ENCODE data around the gene KLHL28. TPM values are rescaled to one million over a fixed set of nuclear protein-coding genes. Genes with fewer than 3 reads are reported as not detected.
A peak's percentile ranks its signal among the peaks of the same experiment; 100 is the strongest.

KLHL28 gene
- total RNA-seq: 12.2 TPM
- long read RNA-seq, full-length matches to known transcripts: 6 of 12 reads
- long read RNA-seq, partial matches to known transcripts: 5 of 12 reads
- long read RNA-seq, other reads (novel, unspliced or antisense): 1 of 12 reads

GRCh38 chr14:44961554-44962333, at the start of gene KLHL28, which contains the start of gene TOGARAM1:
Gene KLHL28 (minus strand): TSS chr14:44961947. CDS start chr14:44945928, 16,019 bp downstream.
Gene TOGARAM1 (plus strand): TSS chr14:44962190. CDS start chr14:44962422, 232 bp downstream.
- peak; percentile 95 for ATAC-seq (ENCODE audit: poor library complexity)
- intact Hi-C loops (cut with DNase I): loop anchor here (10.0 kb wide), 1 partner anchor 173 kb away; the partner anchor contains the start of genes FANCM and FKBP3
- DNase-seq: peak; percentile 96

GRCh38 chr14:45003924-45004323, 42.2 kb upstream of the KLHL28 start:
- ATAC-seq (ENCODE audit: poor library complexity): no peak
- intact Hi-C loops (cut with DNase I): no loop called here
- no peak for DNase-seq

- DNase-seq (no peak), ATAC-seq (ENCODE audit: poor library complexity) (no peak)
- intact Hi-C loops (cut with DNase I): no loop called here
Observed at GRCh38 chr14:44995770-44996294, 34.1 kb upstream of the KLHL28 start.

GRCh38 chr14:44995196-44995595, 33.4 kb upstream of the KLHL28 start:
- ATAC-seq (ENCODE audit: poor library complexity): peak; percentile 46
- no peak for DNase-seq
- intact Hi-C loops (cut with DNase I): no loop called here

GRCh38 chr14:44990533-44990932, 28.8 kb upstream of the KLHL28 start:
- ATAC-seq (ENCODE audit: poor library complexity) (no peak), DNase-seq (no peak)
- intact Hi-C loops (cut with DNase I): no loop called here

GRCh38 chr14:44989497-44990440, 28.0 kb upstream of the KLHL28 start:
- intact Hi-C loops (cut with DNase I): no loop called here
- peak; percentile 55 for ATAC-seq (ENCODE audit: poor library complexity)
- DNase-seq: no peak

- DNase-seq: no peak
- intact Hi-C loops (cut with DNase I): no loop called here
- peak; percentile 71 for ATAC-seq (ENCODE audit: poor library complexity)
Observed at GRCh38 chr14:44988694-44989093, 26.9 kb upstream of the KLHL28 start.

- ATAC-seq (ENCODE audit: poor library complexity) (no peak), DNase-seq (no peak)
- intact Hi-C loops (cut with DNase I): no loop called here
Observed at GRCh38 chr14:44982594-44982993, 20.8 kb upstream of the KLHL28 start.

- ATAC-seq (ENCODE audit: poor library complexity) (no peak), DNase-seq (no peak)
- intact Hi-C loops (cut with DNase I): no loop called here
Observed at GRCh38 chr14:44981198-44981597, 19.5 kb upstream of the KLHL28 start.

- ATAC-seq (ENCODE audit: poor library complexity): peak; percentile 85
- intact Hi-C loops (cut with DNase I): no loop called here
Observed at GRCh38 chr14:44979740-44980356, 18.1 kb upstream of the KLHL28 start.

GRCh38 chr14:44979273-44979672, 17.5 kb upstream of the KLHL28 start:
- ATAC-seq (ENCODE audit: poor library complexity): no peak

More at GRCh38 chr14:44979740-44980356, 18.1 kb upstream of the KLHL28 start:
- peak; percentile 75 for DNase-seq

GRCh38 chr14:44971459-44971858, 9.7 kb upstream of the KLHL28 start:
- intact Hi-C loops (cut with DNase I): no loop called here
- ATAC-seq (ENCODE audit: poor library complexity) (no peak), DNase-seq (no peak)

More at GRCh38 chr14:44979273-44979672, 17.5 kb upstream of the KLHL28 start:
- intact Hi-C loops (cut with DNase I): no loop called here
- no peak for DNase-seq

GRCh38 chr14:44970907-44971306, 9.2 kb upstream of the KLHL28 start:
- ATAC-seq (ENCODE audit: poor library complexity) (no peak), DNase-seq (no peak)
- intact Hi-C loops (cut with DNase I): no loop called here

- intact Hi-C loops (cut with DNase I): loop anchor here (10.0 kb wide), 1 partner anchor 166 kb away; the partner anchor contains the start of genes FANCM and FKBP3
- no peak for ATAC-seq (ENCODE audit: poor library complexity)
- no peak for DNase-seq
Observed at GRCh38 chr14:44968714-44969113, 7.0 kb upstream of the KLHL28 start.

- no peak for DNase-seq
- intact Hi-C loops (cut with DNase I): loop anchor here (10.0 kb wide), 1 partner anchor 168 kb away; the partner anchor contains the start of genes FANCM and FKBP3
Observed at GRCh38 chr14:44966601-44967336, 5.0 kb upstream of the KLHL28 start.

GRCh38 chr14:44963775-44964380, 2.1 kb upstream of the KLHL28 start:
- ATAC-seq (ENCODE audit: poor library complexity): peak; percentile 23
- intact Hi-C loops (cut with DNase I): loop anchor here (10.0 kb wide), 1 partner anchor 171 kb away; the partner anchor contains the start of genes FANCM and FKBP3
- no peak for DNase-seq

More at GRCh38 chr14:44966601-44967336, 5.0 kb upstream of the KLHL28 start:
- no peak for ATAC-seq (ENCODE audit: poor library complexity)

- intact Hi-C loops (cut with DNase I): loop anchor here (10.0 kb wide), 1 partner anchor 172 kb away; the partner anchor contains the start of genes FANCM and FKBP3
- ATAC-seq (ENCODE audit: poor library complexity) (no peak), DNase-seq (no peak)
Observed at GRCh38 chr14:44963044-44963528, 1.3 kb upstream of the KLHL28 start.
